ENCODE measurements around the gene KCNIP4.

The KCNIP4 gene

GRCh38 chr4:21848021-21848420 is 100.6 kb downstream of the KCNIP4 start:
- DNase-seq (ENCODE audit: low spot score) = no peak

GRCh38 chr4:21845663-21846062 is 102.9 kb downstream of the KCNIP4 start:
- DNase-seq (ENCODE audit: low spot score) = no peak

DNA sequence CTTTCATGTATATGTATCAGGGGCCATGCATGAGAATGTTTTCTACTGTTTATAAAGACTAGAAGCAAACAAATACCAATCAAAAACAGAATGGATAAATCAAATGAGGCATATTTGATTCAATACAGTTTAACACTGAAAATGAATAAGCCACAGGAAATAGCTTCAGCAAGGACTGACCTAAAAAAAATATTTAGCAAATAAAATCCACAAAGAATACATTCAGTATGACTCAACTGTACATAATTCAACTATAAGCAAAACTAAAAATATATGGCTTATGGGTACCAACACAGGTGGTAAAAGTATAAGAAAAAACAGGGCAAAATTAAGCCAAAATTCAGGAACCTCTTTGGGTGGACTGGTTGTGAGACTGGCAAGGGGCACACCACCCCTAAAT is 112.9 kb downstream of the KCNIP4 start:
- no peak for DNase-seq (ENCODE audit: low spot score)

DNA sequence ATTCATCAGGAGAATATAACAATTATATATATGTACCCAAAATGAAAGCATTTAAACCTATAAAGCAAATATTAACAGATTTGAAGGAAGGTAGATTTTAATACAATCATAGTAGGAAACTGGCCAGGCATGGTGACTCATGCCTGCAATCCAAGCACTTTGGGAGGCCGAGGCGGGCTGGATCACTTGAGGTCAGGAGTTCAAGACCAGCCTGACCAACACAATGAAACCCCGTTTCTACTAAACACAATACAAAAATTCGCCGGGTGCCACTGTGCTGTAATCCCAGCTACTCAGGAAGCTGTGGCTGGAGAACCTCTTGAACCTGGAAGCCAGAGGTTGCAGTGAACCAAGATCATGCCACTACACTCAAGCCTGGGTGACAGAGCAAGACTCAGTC is 118.3 kb downstream of the KCNIP4 start:
- DNase-seq (ENCODE audit: low spot score) = no peak

DNA sequence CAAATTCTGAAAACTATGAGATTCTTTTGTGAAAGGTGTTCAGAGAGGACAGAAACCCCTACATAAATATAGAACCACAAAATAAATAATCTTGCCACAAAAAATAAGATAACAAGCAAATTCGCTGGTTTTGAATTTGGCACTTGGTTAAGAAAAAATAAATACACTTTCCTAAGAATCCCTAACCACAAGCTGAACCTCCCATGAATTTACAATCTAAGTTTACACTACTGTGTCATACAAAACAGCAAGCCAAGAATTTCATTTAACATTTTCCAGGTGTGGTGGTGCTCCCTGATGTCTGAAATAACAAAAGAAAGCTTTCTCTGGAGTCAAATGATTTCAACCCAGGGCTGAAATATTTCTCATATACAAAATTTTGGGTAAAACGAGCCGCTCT is 121.0 kb downstream of the KCNIP4 start:
- no peak for DNase-seq (ENCODE audit: low spot score)

- no peak for DNase-seq (ENCODE audit: low spot score)
Measured at GRCh38 chr4:21826071-21826470, 122.5 kb downstream of the KCNIP4 start.

DNA sequence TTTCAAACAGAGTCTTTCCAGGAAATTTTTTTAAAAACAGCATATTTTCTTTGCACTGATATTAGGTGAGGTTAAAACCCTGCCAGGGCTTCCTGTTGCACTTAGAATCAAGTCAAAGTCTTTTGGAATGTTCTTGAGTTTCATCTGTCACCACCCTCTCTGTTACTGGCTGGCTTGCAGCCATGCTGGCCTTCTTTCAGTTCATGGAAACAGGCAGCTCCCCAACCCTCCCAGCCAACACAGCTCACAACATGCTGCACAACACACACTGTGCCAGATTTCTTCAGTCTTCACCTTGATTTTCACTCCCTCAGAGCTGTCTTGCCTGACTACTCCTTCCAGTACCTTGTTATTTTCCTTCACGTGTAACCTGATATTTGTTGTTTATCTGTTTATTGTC is 129.5 kb downstream of the KCNIP4 start:
- DNase-seq (ENCODE audit: low spot score) = no peak

DNA sequence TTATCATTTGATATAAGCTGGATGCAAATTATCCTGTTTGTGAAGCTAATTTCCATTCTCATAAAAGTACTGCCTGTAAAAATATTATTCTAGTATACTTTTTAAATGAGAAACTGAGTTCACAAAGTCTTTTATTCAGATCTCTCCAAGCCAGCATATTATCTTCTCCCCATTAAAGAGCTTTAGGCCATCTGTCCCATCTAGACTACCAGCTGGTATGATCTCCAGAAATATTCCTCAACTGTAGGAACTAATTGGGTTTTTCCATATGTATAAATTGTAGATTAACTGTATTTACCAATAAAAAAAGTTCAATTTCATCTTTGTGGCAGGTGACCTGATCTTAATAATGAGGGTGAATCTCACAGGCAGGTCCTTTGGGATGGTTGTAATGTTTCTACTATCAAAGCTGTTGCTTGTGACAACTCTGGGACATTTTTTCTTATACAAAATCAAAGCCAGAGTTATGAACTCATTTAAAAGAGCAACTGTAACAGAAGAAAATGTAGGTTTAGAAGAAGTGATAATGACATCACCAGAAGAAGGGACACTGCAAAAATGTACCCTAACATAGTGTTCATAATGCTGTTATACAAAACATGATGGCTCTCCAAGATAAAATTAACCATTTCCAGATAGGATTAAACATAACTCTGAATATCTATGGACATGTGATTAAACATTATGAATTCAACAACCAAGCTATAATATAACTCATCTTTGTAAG is 132.8 kb downstream of the KCNIP4 start:
- no peak for DNase-seq (ENCODE audit: low spot score)

- no peak for DNase-seq (ENCODE audit: low spot score)
Measured at GRCh38 chr4:21811565-21811964, 137.0 kb downstream of the KCNIP4 start.

DNA sequence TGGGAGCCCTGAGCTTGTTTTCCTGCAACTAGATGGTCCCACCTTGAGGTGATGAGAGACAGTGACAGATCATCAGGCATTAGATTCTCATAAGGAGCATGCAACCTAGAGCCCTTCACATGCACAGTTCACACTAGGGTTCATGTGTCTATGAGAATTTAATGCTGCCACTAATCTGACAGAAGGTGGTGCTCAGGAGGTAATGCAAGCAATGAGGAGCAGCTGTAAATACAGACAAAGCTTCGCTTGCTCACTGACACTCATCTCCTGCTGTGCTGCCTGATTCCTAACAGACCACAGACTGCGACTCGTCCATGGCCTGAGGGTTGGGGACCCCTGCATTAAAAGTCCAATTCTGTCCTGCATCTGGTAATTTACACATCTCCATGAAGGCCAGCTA is 141.6 kb downstream of the KCNIP4 start:
- no peak for DNase-seq (ENCODE audit: low spot score)

DNA sequence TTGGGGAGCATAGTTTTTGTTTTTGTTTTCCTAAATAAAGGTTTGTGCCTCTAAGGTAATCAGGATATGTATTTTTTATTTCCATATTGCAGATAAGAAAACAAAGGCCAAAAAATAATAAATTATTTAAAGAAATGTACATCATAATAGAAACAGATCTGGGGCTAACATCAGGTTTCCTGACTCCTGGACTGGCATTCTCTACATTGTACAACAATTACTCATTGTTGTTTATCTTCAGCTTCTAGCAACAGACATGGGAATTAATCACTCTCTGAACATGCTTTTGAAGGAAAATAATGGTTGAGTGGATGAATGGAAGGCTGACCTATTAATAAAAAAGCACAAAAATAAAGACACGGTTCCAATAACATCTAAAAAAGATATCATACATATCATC is 146.2 kb downstream of the KCNIP4 start:
- DNase-seq (ENCODE audit: low spot score) = no peak

GRCh38 chr4:21801661-21802385 is 146.7 kb downstream of the KCNIP4 start:
- DNase-seq (ENCODE audit: low spot score) = no peak

DNA sequence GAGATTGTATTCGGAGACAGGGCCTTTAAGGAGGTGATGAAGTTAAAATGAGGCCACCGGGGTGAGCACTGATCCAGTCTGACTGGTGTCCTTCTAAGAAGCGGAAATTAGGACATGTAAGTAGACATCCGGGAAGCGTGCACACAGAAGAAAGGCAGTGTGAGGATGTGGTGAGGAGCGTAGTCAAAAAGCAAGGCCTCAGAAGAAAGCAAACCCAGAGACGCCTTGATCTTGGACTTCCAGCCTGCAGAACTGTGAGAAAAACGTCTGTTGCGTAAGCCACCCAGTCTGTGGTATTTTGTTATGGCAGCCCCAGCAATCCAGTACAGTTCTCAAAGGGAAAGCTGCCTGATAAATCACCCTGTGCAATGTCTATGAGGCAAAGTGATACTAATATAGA is 153.5 kb downstream of the KCNIP4 start:
- no peak for DNase-seq (ENCODE audit: low spot score)

GRCh38 chr4:21792736-21793135 is 155.8 kb downstream of the KCNIP4 start:
- DNase-seq (ENCODE audit: low spot score) = no peak

- no peak for DNase-seq (ENCODE audit: low spot score)
Measured at GRCh38 chr4:21790438-21791029, 158.0 kb downstream of the KCNIP4 start.

- no peak for DNase-seq (ENCODE audit: low spot score)
Measured at GRCh38 chr4:21780148-21780547, 168.4 kb downstream of the KCNIP4 start.

DNA sequence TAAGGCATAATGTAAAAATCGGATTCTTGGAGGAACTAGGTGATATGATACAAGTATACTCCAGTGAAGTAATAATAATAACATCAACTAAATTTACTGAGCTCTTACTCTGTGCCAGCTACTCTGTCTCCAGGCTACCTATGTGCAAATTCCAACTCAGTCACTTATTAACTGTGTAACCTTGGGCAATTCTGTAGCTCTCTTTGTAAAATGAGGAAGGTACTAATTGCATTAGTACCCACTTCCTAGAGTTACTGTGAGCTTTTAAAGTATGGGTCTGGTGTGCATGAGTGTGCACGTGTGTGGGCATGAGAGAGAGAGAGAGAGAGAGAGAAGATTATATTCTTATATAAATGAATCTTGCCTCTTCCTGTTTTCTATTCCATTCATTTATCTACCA is 169.9 kb downstream of the KCNIP4 start:
- DNase-seq (ENCODE audit: low spot score) = no peak

DNA sequence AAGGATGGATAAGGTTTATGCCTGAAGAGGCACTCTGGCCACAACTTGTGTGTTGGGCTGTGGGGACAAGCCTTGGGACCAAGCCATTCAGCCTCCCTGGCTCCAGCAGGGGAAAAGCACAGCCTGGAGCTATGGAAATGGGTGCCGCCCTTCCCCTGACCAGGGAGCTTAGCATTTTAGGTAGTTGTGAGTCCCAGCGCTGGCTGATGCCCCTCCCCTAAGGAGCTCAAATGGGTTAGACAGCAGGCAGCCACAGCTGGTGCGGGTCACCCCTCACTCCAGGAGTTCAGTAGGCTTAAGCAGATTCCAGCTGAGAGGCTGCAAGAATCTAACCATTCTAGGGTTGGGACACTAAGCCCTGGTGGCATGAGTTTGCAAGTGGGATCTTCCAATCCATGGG is 172.9 kb downstream of the KCNIP4 start:
- no peak for DNase-seq (ENCODE audit: low spot score)

DNA sequence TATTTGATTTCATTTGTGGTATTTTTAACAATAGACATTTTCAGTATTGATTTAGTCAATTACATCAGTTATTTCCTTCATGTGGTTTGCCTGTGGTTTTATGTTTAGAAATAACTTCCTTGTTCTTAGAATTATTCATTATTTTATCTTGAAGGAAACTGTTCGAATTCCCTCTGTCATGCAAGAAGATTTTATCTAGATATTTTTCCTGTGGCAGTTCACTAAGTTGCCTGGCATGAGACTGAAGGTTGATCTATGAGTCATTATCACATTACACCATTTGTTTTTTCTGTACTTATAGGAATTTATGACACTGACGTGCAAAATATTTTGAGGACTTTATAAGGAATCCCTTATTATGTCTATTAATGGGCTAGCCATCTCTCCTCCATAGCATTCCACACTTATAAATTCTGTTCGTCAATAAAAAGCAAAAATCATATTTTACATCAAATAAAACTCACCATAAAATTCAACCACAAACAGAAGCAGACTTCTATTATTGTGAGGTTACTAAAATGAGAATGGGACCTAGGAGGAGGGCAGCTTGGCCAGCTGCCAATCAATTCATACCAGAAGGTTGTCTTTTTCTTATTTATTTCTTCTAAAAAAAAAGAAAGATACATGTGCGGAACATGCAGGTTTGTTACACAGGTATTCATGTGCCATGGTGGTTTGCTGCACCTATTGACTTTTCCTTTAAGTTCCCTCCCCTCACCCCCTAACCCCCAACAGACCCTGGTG is 179.0 kb downstream of the KCNIP4 start:
- no peak for DNase-seq (ENCODE audit: low spot score)

DNA sequence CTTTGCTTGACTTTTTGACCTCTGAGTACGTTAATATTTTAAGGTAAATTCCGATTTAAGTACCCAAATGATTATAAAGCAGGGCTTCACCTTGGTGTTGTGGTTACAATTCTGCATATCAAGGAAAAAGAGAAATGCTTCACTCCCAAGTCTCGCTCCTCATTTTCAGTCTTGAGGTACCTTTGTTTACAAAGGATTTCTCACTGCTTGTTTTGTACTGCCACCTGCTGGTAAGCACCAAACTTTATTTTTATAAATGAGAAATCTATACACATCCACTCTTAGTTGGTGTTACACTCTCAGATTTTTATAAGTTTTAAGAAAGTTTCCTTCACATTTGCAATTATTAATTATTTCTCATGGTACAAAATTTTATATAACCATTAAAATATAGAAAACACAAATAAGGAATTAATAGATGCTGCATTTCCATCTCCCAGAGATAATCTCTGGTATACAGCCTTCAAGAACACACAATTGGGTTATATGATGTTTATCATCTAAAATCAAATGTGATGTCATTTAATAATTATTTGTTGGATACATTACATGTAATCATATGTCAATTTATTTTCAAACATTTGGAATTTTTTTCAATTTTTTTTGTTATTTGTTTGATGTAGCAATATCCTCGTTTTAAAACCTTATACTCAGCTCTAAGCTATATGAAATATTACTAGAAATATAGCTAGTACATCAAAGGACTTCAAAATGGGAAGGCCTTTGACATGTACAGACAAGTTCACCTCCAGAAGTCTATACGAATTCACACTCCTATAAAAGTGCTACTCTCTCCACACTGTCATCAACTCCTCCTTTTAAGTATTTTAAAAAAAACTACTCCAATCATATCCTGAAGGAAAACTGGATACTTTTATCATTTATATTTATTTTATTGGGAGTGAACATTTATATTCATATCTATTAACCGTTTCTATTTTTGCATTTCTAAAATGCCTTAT is 179.9 kb downstream of the KCNIP4 start:
- DNase-seq (ENCODE audit: low spot score) = peak; percentile 66

DNA sequence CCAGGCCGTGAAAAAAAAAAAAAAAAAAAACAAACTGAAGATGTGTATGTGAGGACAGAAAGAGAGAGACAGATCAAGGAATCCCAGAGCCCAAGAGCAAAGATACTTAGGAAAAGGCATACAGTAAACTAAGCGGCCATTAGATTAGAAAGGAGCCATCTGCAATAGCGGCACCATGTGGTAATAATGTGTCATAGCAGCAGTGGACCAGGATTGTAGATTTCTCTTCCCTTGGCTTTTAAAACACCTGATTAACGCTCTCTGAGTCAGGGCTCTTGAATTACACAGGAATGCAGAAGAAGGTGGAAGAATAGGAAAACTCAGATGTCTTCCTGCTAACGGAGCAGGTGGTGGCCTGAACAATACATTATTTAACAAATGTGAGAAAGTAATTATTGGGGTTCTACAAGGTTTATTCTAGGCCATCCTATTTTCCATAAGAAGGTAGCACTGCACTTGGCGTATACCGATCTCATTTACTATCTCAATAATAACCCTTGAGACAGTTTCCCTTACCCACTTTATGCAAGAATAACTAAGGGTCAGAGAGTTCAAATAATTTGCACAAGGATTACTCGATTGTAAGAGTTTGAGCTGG is 182.7 kb downstream of the KCNIP4 start:
- DNase-seq (ENCODE audit: low spot score) = peak; percentile 31
